Testis (tissue), 2 donors: Measurements from ENCODE around the gene TRIM9.

Experiments
- POLR2A ChIP-seq: fragments of 450-650 bp; IDR thresholded peaks from one replicate; pipeline ENCODE4 v1.6.1; 2017; ENCODE audit warnings: antibody characterized with exemption, mild to moderate bottlenecking, moderate library complexity
- TF ChIP-seq, protein P1 (sequence below), 3 experiments: fragments of 450-650 bp in 2 of 3; fragments of 200-600 bp in 1 of 3; sonication (generic) in 1 of 3; IDR thresholded peaks; one replicate each; pipeline ENCODE4 v1.5.1; 2016 to 2019; ENCODE audit warnings: antibody characterized with exemption in 3 of 3, mild to moderate bottlenecking in 2 of 3, moderate library complexity in 1 of 3

- TF ChIP-seq, protein P1, sequence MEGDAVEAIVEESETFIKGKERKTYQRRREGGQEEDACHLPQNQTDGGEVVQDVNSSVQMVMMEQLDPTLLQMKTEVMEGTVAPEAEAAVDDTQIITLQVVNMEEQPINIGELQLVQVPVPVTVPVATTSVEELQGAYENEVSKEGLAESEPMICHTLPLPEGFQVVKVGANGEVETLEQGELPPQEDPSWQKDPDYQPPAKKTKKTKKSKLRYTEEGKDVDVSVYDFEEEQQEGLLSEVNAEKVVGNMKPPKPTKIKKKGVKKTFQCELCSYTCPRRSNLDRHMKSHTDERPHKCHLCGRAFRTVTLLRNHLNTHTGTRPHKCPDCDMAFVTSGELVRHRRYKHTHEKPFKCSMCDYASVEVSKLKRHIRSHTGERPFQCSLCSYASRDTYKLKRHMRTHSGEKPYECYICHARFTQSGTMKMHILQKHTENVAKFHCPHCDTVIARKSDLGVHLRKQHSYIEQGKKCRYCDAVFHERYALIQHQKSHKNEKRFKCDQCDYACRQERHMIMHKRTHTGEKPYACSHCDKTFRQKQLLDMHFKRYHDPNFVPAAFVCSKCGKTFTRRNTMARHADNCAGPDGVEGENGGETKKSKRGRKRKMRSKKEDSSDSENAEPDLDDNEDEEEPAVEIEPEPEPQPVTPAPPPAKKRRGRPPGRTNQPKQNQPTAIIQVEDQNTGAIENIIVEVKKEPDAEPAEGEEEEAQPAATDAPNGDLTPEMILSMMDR (IDR thresholded peaks at IDR 0.05) = no peak
- TF ChIP-seq POLR2A = no peak
Observed at GRCh38 chr14:51053157-51053556, 41.7 kb downstream of the TRIM9 start.
